Left lung (tissue), 10 donors: ENCODE measurements around the gene TCF3. TPM values are rescaled to one million over a fixed set of nuclear protein-coding genes. Genes with fewer than 3 reads are reported as not detected.

Experiments
- ATAC-seq: fragments of 200-7000 bp; cut with Tn5 transposase; one replicate; pipeline ENCODE4 v1.9.1; 2020; ENCODE audit warnings: moderate library complexity
- DNase-seq, 4 donors: peaks; one replicate each; pipeline ENCODE4 v3.0.0-alpha.2; 2013 to 2020
- H3K27ac ChIP-seq, 2 donors: fragments of 200-600 bp; sonication (generic) in 1 of 2; one replicate each; pipeline versions ENCODE4 v1.5.0 to v1.8.0; 2020 to 2021
- H3K27me3 ChIP-seq, 2 donors: fragments of 200-600 bp; sonication (generic) in 1 of 2; one replicate each; pipeline versions ENCODE4 v1.5.0 to v1.8.0; 2020 to 2021
- H3K36me3 ChIP-seq, 2 donors: fragments of 200-600 bp; sonication (generic) in 1 of 2; one replicate each; pipeline versions ENCODE4 v1.5.0 to v1.8.0; 2020 to 2021
- H3K4me1 ChIP-seq, 2 donors: fragments of 200-600 bp; one replicate each; pipeline ENCODE4 v1.8.0; 2021
- H3K4me3 ChIP-seq, 2 donors: fragments of 200-600 bp; sonication (generic) in 1 of 2; one replicate each; pipeline versions ENCODE4 v1.5.0 to v1.8.0; 2020 to 2021; ENCODE audit warnings: mild to moderate bottlenecking in 1 of 2
- H3K9me3 ChIP-seq, 2 donors: fragments of 200-600 bp; sonication (generic) in 1 of 2; one replicate each; pipeline versions ENCODE4 v1.5.0 to v1.8.0; 2020 to 2021
- intact Hi-C, 2 donors: fragments of 100-400 bp; cut with DNase I; formaldehyde crosslinking; loops; one replicate each; pipeline versions ENCODE4 v1.11.2 to v1.14.2; 2022
- polyA plus RNA-seq, 6 donors: library from polyadenylated mRNA; unstranded; fragments of 120-200 nt; gene quantifications; one replicate each; pipeline ENCODE4 v1.2.1, GENCODE V29; 2013; ENCODE audit not compliant: insufficient read length in 6 of 6
- total RNA-seq, 2 donors: library from RNA; stranded (reverse); fragmentation: NEBNext Ultra II Directional; extraction: Animal tissue kit (Norgen Biotek cat#: 25700); gene quantifications; one replicate each; pipeline ENCODE4 v1.2.1, GENCODE V29; 2021
- TF ChIP-seq, protein P1 (sequence below), 2 donors: fragments of 200-600 bp; sonication (generic) in 1 of 2; IDR thresholded peaks; one replicate each; pipeline versions ENCODE4 v1.5.0 to v1.8.0; 2021; ENCODE audit warnings: antibody characterized with exemption in 2 of 2
- donor health status: DM: no; HTN: yes; CAD: no.
- donor health status: DM: no; HTN: no; CAD: no.

TCF3 gene
- total and polyA plus RNA-seq, 8 donors = 57.9 to 149 (median 124) TPM

DNA sequence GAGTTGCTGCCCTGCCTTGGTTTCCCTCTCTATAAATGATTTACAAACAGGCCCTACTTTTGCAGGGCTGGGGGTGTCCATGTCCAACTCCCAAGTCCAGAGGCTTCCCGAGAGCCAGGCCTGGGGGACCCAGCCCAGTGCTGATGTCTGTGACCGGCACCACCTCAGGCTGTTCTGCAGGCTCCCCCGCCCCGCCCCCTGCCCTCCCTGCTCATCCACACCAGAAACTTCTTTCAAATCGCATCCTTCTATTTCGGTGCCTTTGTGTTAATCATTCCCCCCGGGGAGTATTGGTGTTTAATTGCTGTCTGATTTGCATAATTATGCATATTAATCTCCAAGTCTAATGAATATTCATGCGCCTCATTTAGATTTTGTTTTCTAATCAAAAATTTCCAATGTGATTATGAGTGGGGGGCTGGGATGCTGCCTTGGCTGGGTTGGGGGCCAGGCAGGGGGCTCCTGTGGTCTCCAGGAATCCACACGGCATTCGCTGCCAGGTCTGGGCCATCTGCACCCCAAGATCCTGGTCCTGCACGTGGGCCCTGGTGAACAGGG, 19.1 kb downstream of the TCF3 start:
- H3K36me3 ChIP-seq = peaks cover 0 to 62% of the 10 kb centered on the region in 2 donors
- no peaks in the 10 kb centered on the region for H3K4me1 ChIP-seq
- no peak overlapping the region for H3K27ac ChIP-seq
- H3K27me3 ChIP-seq = no peaks in the 10 kb centered on the region
- no peak for ATAC-seq
- intact Hi-C loops = no loop called here
- H3K4me3 ChIP-seq = no peak overlapping the region
- TF ChIP-seq, protein P1, sequence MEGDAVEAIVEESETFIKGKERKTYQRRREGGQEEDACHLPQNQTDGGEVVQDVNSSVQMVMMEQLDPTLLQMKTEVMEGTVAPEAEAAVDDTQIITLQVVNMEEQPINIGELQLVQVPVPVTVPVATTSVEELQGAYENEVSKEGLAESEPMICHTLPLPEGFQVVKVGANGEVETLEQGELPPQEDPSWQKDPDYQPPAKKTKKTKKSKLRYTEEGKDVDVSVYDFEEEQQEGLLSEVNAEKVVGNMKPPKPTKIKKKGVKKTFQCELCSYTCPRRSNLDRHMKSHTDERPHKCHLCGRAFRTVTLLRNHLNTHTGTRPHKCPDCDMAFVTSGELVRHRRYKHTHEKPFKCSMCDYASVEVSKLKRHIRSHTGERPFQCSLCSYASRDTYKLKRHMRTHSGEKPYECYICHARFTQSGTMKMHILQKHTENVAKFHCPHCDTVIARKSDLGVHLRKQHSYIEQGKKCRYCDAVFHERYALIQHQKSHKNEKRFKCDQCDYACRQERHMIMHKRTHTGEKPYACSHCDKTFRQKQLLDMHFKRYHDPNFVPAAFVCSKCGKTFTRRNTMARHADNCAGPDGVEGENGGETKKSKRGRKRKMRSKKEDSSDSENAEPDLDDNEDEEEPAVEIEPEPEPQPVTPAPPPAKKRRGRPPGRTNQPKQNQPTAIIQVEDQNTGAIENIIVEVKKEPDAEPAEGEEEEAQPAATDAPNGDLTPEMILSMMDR (IDR thresholded peaks at IDR 0.05) = no peak
- no peaks in the 10 kb centered on the region for H3K9me3 ChIP-seq
- DNase-seq = no peak

DNA sequence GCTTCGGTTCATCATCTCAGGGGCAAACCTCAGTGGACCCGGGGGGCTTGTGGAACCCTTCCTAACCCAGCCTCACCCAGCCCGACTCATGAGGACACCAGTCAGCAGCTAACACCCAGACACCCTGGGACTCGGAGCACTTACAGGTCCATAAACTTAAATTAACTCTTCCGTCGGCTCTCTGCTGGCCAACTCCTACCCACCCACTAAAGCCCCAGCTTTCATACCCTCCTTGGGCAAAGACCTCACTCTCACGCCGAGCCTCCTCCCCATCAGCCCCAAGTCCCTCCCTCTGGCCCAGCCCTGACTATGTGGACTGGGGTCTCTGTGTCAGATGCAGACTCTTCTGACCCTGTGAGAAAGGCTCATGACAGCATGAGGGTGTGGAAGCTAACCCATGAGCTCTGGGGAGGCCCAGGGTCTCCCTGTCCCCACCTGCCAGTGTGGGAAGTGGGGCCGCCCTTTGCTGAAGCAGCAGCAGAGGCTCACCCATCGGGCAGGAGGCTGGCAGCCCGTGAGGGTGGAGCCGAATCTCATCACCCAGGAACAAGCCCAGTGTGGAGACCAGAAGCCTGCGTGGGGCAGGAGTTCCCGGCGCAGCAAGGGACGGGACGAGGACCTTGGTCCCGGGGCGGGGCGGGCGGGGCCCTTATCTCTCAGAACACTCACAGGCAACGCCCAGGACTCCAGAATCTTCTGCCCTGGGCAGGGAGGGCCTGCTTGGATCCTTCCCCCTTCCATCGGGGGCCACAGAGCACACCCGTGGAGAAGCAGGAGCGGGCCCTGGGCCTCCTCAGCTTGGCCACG, 19.8 kb downstream of the TCF3 start:
- DNase-seq (no peak), ATAC-seq (no peak)
- Histone ChIP-seq H3K27ac (no peak overlapping the region), H3K36me3 (peaks cover 0 to 55% of the 10 kb centered on the region in 2 donors), H3K4me1 (no peaks in the 10 kb centered on the region), H3K4me3 (no peak overlapping the region), H3K9me3 (no peaks in the 10 kb centered on the region), H3K27me3 (no peaks in the 10 kb centered on the region)
- intact Hi-C loops = no loop called here
- TF ChIP-seq, protein P1 (IDR thresholded peaks at IDR 0.05) = no peak

DNA sequence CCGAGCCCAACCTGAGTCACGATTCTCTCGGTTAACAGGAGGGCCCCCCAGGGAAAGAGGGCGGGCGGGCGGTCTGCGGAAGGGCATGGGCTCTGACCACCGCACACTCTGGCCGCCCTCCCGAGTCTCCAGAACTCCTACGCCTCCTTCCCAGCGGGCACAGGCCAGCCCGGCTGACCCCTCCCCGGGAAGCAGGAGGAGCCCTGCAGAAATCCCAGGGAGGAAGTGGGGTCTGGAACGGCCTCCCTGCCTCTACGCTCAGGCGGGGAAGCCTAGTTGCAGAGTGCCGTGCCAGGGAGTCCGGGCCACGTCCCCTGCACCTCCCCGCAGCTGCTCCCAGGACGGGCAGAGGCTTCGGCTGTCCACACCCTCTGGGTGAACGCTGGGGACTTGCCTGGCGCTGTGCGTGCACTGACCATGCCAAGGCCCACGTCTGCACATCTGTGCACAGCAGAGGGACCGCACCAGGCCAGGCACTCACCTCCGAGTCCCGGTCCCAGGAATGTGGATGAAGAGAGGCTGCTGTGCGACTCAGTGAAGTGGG, 20.8 kb downstream of the TCF3 start:
- ATAC-seq (no peak), DNase-seq (no peak)
- H3K4me3 ChIP-seq = no peak overlapping the region
- no peaks in the 10 kb centered on the region for H3K4me1 ChIP-seq
- no peaks in the 10 kb centered on the region for H3K9me3 ChIP-seq
- H3K36me3 ChIP-seq = peaks cover 0 to 56% of the 10 kb centered on the region in 2 donors
- intact Hi-C loops = no loop called here
- no peak overlapping the region for H3K27ac ChIP-seq
- TF ChIP-seq, protein P1 (IDR thresholded peaks at IDR 0.05) = no peak
- no peaks in the 10 kb centered on the region for H3K27me3 ChIP-seq

DNA sequence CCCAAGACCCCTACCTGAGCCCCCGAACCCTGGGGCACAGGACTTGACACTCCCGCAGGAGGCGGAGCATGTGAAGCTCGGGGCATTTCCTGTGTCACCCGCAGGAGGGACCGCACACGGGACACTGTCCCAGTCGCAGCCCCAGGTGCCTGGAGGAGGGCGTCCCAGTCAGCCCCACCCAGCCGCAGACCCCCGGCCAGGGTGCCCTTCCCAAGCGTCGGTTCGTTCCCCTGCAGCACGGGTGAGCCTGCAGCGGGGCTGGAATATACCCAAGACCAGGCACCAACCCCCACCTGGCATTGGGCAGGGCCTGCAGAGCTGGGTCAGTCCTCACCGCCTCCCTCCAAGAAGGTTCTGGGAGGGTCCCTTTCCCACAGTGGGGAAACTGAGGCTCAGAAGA, 21.6 kb downstream of the TCF3 start:
- Histone ChIP-seq H3K27me3 (no peaks in the 10 kb centered on the region), H3K36me3 (peaks cover 0 to 53% of the 10 kb centered on the region in 2 donors), H3K27ac (no peak overlapping the region), H3K9me3 (no peaks in the 10 kb centered on the region), H3K4me1 (no peaks in the 10 kb centered on the region), H3K4me3 (no peak overlapping the region)
- DNase-seq (no peak), ATAC-seq (no peak)
- TF ChIP-seq, protein P1 (IDR thresholded peaks at IDR 0.05) = no peak
- intact Hi-C loops = no loop called here

DNA sequence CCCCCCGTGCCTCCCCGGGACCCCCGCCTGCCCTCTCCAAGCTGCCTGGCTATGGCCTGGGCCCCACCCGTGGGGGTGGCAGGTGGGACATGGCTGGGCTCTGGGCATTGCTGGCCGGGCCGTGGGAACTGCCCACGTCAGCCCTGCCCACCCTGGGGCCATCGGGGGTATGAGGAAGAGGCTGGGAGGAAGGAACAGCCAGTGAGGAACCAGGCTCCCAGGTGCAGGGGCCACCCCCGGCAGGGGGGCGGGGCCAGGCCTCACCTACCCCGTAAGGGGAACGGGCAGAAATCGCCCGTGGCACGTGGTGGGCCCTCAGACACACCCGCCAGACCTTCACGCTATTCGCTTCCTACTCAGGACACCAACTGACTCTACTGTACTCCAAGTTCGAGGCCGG, 22.4 kb downstream of the TCF3 start:
- H3K4me1 ChIP-seq = no peaks in the 10 kb centered on the region
- no peak overlapping the region for H3K4me3 ChIP-seq
- H3K36me3 ChIP-seq = peaks cover 0 to 59% of the 10 kb centered on the region in 2 donors
- H3K27ac ChIP-seq = no peak overlapping the region
- no peak for DNase-seq
- H3K9me3 ChIP-seq = no peaks in the 10 kb centered on the region
- no peak for ATAC-seq
- TF ChIP-seq, protein P1 (IDR thresholded peaks at IDR 0.05) = no peak
- intact Hi-C loops = no loop called here
- no peaks in the 10 kb centered on the region for H3K27me3 ChIP-seq
